UCSD-AML1 (cell line): ENCODE data around the gene SLC66A2.
"Not testable (repeated sequence)": the region's sequence is repeated elsewhere in the genome, so short reads cannot be mapped to it uniquely, and the experiment has no call there.

Experiments
- DNase-seq: peaks from one replicate; lab custom pipeline; 2025; ENCODE audit not compliant: unreplicated experiment; lab: John Stamatoyannopoulos, UW

SLC66A2 gene

GRCh38 chr18:79971211-79971952, 19.9 kb upstream of the SLC66A2 start:
- DNase-seq: no peak

- DNase-seq: no peak
These were observed 19.1 kb upstream of the SLC66A2 start for GRCh38 chr18:79970419-79971133.

DNA sequence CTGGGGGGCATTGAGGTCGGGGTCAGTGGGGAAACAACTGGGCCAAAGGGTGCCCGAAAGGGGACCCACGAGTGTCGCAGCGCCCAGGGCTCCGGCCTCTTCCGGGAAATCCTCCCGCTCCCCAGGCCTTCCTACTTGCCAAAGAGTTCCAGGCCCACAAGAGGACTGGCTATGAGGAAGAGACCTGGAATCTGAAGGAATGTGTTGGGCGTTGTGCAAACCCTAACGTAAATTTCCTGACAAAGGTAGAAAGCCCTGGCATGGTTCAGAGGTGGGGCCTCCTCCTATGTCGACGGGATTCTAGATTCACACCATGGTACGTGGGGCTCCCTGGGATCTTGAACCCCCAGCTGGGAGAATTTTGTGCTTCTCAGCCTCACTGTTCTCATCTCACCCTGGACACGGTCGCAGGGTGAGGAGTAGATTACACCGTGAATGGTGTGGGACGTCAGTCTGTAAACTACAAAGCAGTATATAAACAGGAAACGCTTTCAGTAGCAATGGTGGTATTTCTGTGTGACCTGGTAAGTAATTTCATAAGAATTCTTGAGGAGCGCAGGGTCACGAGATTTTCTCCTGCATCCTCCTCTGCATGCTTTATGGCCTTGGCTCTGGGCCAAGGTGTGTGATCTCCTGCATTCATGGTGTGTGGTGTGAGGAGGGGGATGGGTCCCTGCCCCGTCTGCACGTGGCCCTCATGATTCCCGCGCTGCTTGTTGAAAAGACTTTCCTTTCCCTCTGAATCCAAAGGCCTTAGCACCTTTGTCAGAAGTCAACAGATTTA, 13.9 kb upstream of the SLC66A2 start:
- peak; percentile 59 for DNase-seq

- DNase-seq: peak; percentile 77
These were observed 13.1 kb upstream of the SLC66A2 start, which contains the start of gene HSBP1L1 for GRCh38 chr18:79964330-79965118. Gene HSBP1L1, plus strand, starts transcription at chr18:79964643. Its CDS starts 93 bp downstream, at chr18:79964736.

- DNase-seq: no peak
These were observed 12.3 kb upstream of the SLC66A2 start for GRCh38 chr18:79963658-79964329.

DNA sequence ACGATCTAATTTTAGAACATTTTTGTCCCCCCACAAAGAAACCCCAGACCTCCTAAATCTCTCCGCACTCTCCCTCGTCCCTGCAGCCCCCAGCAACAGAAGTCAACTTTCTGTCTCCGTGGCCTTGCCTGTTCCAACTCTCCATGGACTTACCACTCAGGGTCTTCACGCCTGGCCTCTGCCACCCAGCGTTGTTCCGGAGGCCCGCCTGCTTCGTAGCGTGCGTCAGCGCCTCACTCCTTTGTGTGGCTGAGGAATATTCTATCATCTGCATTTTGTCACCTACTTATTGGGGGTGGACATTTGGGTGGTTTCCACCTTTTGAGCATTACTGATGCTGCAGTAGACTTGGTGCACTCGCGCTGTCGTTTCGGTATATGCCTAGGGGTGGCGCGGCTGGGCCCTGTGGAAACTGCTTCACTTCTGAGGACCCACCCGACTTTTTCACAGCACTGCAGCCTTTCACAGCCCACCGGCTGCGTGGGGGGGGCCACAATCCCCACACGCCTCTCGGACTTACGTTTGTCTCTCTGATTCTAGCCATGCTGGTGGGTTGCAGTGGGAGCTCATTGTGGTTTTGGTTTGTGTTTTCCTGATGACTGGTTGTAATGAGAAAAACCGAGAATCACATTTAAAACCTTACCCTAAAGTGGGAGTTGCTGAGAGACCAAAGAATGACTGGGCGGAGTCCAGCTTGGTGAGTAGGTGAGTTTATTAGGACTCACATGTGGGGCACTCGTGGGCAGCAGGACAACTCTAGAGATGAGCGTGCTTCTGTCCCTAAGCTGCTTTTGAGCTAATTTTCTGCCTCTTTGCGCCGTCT, 11.6 kb upstream of the SLC66A2 start:
- no peak for DNase-seq

DNA sequence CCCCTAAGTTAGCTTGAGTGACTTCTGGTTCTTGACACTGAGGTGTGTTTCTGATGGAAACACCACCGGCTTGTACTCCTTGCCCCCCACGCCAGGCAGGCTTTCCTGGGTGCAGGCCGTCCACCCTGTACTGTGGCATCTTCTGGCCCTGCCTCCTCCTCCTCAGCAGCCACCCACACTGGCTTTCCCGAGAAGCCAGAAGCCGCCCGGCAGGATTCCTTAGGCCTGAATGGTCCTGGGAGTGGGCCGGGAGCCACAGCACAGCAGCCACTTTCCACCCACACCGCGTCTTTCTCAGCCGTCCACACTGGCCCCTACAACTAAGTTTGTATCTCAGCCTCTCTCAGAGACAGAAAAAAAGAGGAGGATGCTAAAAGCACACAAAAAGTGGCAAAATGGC, 10.9 kb upstream of the SLC66A2 start:
- DNase-seq: no peak

- no peak for DNase-seq
These were observed 10.3 kb upstream of the SLC66A2 start for GRCh38 chr18:79961527-79962291.

- no peak for DNase-seq
These were observed 9.6 kb upstream of the SLC66A2 start for GRCh38 chr18:79960921-79961526.

GRCh38 chr18:79960161-79960801, 8.8 kb upstream of the SLC66A2 start:
- DNase-seq: not testable (repeated sequence)

GRCh38 chr18:79958981-79959380, 7.5 kb upstream of the SLC66A2 start:
- no peak for DNase-seq

- DNase-seq: no peak
These were observed 4.8 kb upstream of the SLC66A2 start for GRCh38 chr18:79956276-79956675.

GRCh38 chr18:79955302-79956075, 4.0 kb upstream of the SLC66A2 start:
- no peak for DNase-seq

DNA sequence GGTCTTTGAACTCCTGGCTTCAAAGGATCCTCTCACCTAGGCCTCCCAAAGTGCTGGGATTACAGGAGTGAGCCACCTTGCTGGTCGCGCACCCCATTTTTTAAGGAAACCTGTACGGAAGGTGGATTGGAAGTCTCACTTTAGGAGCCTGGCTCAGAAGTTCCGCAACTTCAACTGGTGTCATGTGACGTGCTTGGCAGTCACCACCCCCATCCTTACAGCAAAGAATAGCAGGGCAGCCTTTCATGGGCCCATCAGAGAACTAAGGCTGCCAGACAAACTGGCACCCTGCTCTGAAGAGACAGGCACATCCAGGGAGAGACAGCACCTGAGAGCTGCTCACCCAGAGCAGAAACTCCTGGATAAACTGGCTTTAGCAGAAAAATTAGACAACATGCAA, 3.3 kb upstream of the SLC66A2 start:
- DNase-seq: no peak

- DNase-seq: no peak
These were observed 2.7 kb upstream of the SLC66A2 start for GRCh38 chr18:79953971-79954651.

GRCh38 chr18:79952996-79953559, 1.6 kb upstream of the SLC66A2 start:
- DNase-seq: no peak
